H9 (cell line): ENCODE results near the gene C14orf132. TPM values are rescaled to one million over a fixed set of nuclear protein-coding genes. Genes with fewer than 3 reads are reported as not detected.

ENCODE experiments used
- DNase-seq: peaks from one replicate; pipeline ENCODE4 v3.0.0-alpha.2; 2017
- H2AFZ ChIP-seq: one replicate; pipeline ENCODE4 v1.6.1; 2013; ENCODE audit warnings: mild to moderate bottlenecking, low read length, control low read depth, moderate library complexity
- H2AK5ac ChIP-seq: 2 replicates; pipeline ENCODE4 v1.6.1; 2013; ENCODE audit warnings: low read length, control low read depth, mixed read lengths; ENCODE audit not compliant: insufficient read length
- H2BK120ac ChIP-seq: one replicate; pipeline ENCODE4 v1.6.1; 2013; ENCODE audit warnings: low read depth, mild to moderate bottlenecking, low read length, control low read depth, inconsistent platforms; ENCODE audit not compliant: poor library complexity, severe bottlenecking
- H2BK12ac ChIP-seq: 2 replicates; pipeline ENCODE4 v1.6.1; 2013; ENCODE audit warnings: low read length, control low read depth, mixed read lengths, low read depth; ENCODE audit not compliant: insufficient read length
- H2BK15ac ChIP-seq: 2 replicates; pipeline ENCODE4 v1.6.1; 2013; ENCODE audit warnings: low read depth, low read length, control low read depth
- H2BK20ac ChIP-seq: one replicate; pipeline ENCODE4 v1.6.1; 2013; ENCODE audit warnings: low read depth, mild to moderate bottlenecking, low read length, control low read depth, inconsistent platforms; ENCODE audit not compliant: poor library complexity, severe bottlenecking
- H2BK5ac ChIP-seq: 2 replicates; pipeline ENCODE4 v1.6.1; 2013; ENCODE audit warnings: low read length, control low read depth, mixed read lengths; ENCODE audit not compliant: insufficient read length
- H3K14ac ChIP-seq: 2 replicates; pipeline ENCODE4 v1.6.1; 2013; ENCODE audit warnings: low read length, control low read depth; ENCODE audit not compliant: insufficient read depth
- H3K18ac ChIP-seq: 2 replicates; pipeline ENCODE4 v1.6.1; 2013; ENCODE audit warnings: low read depth, mild to moderate bottlenecking, mixed read lengths, low read length, control low read depth; ENCODE audit not compliant: insufficient read length
- H3K23ac ChIP-seq: 2 replicates; pipeline ENCODE4 v1.6.1; 2013; ENCODE audit warnings: low read length, control low read depth, mixed read lengths, low read depth; ENCODE audit not compliant: insufficient read length
- H3K23me2 ChIP-seq: 2 replicates; pipeline ENCODE4 v1.6.1; 2013; ENCODE audit warnings: low read depth, mild to moderate bottlenecking, mixed read lengths, low read length, control low read depth; ENCODE audit not compliant: insufficient read length, poor library complexity, severe bottlenecking
- H3K27ac ChIP-seq: 2 replicates; pipeline ENCODE4 v1.5.1; 2013; ENCODE audit warnings: low read length, control low read depth, mixed read lengths, low read depth; ENCODE audit not compliant: insufficient read length
- H3K27me3 ChIP-seq: 2 replicates; pipeline ENCODE4 v1.6.1; 2013; ENCODE audit warnings: low read length, control low read depth, inconsistent platforms; ENCODE audit not compliant: insufficient read depth
- H3K4ac ChIP-seq: 2 replicates; pipeline ENCODE4 v1.6.1; 2013; ENCODE audit warnings: low read depth, mild to moderate bottlenecking, control low read depth, inconsistent platforms, low read length, moderate library complexity
- H3K4me1 ChIP-seq: 2 replicates; pipeline ENCODE4 v1.6.1; 2013; ENCODE audit warnings: low read length, control low read depth, inconsistent platforms; ENCODE audit not compliant: insufficient read depth
- H3K4me2 ChIP-seq: 2 replicates; pipeline ENCODE4 v1.6.1; 2013; ENCODE audit warnings: low read length, control low read depth, mixed read lengths; ENCODE audit not compliant: insufficient read length, insufficient read depth
- H3K56ac ChIP-seq: 2 replicates; pipeline ENCODE4 v1.6.1; 2013; ENCODE audit warnings: low read depth, mild to moderate bottlenecking, mixed read lengths, low read length, control low read depth; ENCODE audit not compliant: insufficient read length
- H3K79me1 ChIP-seq: 2 replicates; pipeline ENCODE4 v1.6.1; 2013; ENCODE audit warnings: low read depth, mild to moderate bottlenecking, moderate library complexity, low read length, control low read depth, inconsistent platforms; ENCODE audit not compliant: insufficient read depth, poor library complexity, severe bottlenecking
- H3K79me2 ChIP-seq: 2 replicates; pipeline ENCODE4 v1.6.1; 2013; ENCODE audit warnings: low read length, control low read depth, inconsistent platforms; ENCODE audit not compliant: insufficient read depth
- H3K9ac ChIP-seq: 2 replicates; pipeline ENCODE4 v1.6.1; 2013; ENCODE audit warnings: low read length, control low read depth, mixed read lengths; ENCODE audit not compliant: insufficient read length; ENCODE audit errors: extremely low read depth
- H3K9me3 ChIP-seq: one replicate; pipeline ENCODE4 v1.6.1; 2013; ENCODE audit warnings: low read depth, low read length, inconsistent platforms; ENCODE audit not compliant: control insufficient read depth
- H3T11ph ChIP-seq: one replicate; pipeline ENCODE4 v1.6.1; 2013; ENCODE audit warnings: mild to moderate bottlenecking, low read length, control low read depth, inconsistent platforms
- H4K20me1 ChIP-seq: one replicate; pipeline ENCODE4 v1.6.1; 2013; ENCODE audit not compliant: control insufficient read depth, insufficient read length, insufficient read depth
- H4K5ac ChIP-seq: 2 replicates; pipeline ENCODE4 v1.6.1; 2013; ENCODE audit warnings: low read depth, mild to moderate bottlenecking, mixed read lengths, low read length, control low read depth; ENCODE audit not compliant: insufficient read length
- H4K8ac ChIP-seq: replicated peaks from 2 replicates; pipeline ENCODE4 v1.6.1; 2013; ENCODE audit warnings: low read length, control low read depth, mixed read lengths, low read depth; ENCODE audit not compliant: insufficient read length
- H4K91ac ChIP-seq: 2 replicates; pipeline ENCODE4 v1.6.1; 2013; ENCODE audit warnings: low read depth, mild to moderate bottlenecking, moderate library complexity, mixed read lengths, low read length, control low read depth; ENCODE audit not compliant: insufficient read length
- H3K27ac Mint-ChIP-seq, 3 experiments: 2 replicates in 2 of 3; 3 replicates in 1 of 3; pipeline ENCODE4 v1.8.0; 2020 to 2021; ENCODE audit warnings: mixed read lengths in 3 of 3, mild to moderate bottlenecking in 1 of 3, moderate library complexity in 1 of 3
- H3K27me3 Mint-ChIP-seq: 2 replicates; pipeline ENCODE4 v1.8.0; 2021; ENCODE audit warnings: low read depth, mild to moderate bottlenecking, moderate library complexity, mixed read lengths
- H3K36me3 Mint-ChIP-seq, 3 experiments: 2 replicates in 2 of 3; 3 replicates in 1 of 3; pipeline ENCODE4 v1.8.0; 2020 to 2021; ENCODE audit warnings: low read depth in 3 of 3, mixed read lengths in 3 of 3; ENCODE audit not compliant: insufficient read depth in 1 of 3
- H3K4me1 Mint-ChIP-seq, 2 experiments: 2 replicates each; pipeline ENCODE4 v1.8.0; 2020; ENCODE audit warnings: mixed read lengths in 2 of 2
- H3K4me3 Mint-ChIP-seq, 2 experiments: 2 replicates in 1 of 2; 3 replicates in 1 of 2; pipeline ENCODE4 v1.8.0; 2020 to 2021; ENCODE audit warnings: mild to moderate bottlenecking in 2 of 2, mixed read lengths in 2 of 2, moderate library complexity in 1 of 2
- H3K9me3 Mint-ChIP-seq, 2 experiments: 2 replicates in 1 of 2; 3 replicates in 1 of 2; pipeline ENCODE4 v1.8.0; 2020; ENCODE audit warnings: mild to moderate bottlenecking in 2 of 2, mixed read lengths in 2 of 2, moderate library complexity in 1 of 2
- WGBS: extraction: QIAGEN DNeasy Blood & Tissue Kit; methylation state at CpG from one replicate; pipeline ENCODE4 v1.1.7; 2013; ENCODE audit warnings: missing lambda C conversion rate, low lambda C conversion rate, mixed read lengths; ENCODE audit not compliant: insufficient read length; ENCODE audit errors: extremely low coverage; 5-methylcytosine and 5-hydroxymethylcytosine counted together
- total RNA-seq: library from RNA; stranded (reverse); gene quantifications from 2 replicates; pipeline ENCODE4 v1.2.1, GENCODE V29; 2021
- TF ChIP-seq, protein P1 (sequence below): fragments of 200-600 bp; sonication (generic); conservative IDR thresholded peaks from 3 replicates; pipeline ENCODE4 v1.8.0; 2021; ENCODE audit warnings: antibody characterized with exemption, mild to moderate bottlenecking

The C14orf132 gene
- total RNA-seq, 1 experiment from 2014 or later = 5.7 TPM

DNA sequence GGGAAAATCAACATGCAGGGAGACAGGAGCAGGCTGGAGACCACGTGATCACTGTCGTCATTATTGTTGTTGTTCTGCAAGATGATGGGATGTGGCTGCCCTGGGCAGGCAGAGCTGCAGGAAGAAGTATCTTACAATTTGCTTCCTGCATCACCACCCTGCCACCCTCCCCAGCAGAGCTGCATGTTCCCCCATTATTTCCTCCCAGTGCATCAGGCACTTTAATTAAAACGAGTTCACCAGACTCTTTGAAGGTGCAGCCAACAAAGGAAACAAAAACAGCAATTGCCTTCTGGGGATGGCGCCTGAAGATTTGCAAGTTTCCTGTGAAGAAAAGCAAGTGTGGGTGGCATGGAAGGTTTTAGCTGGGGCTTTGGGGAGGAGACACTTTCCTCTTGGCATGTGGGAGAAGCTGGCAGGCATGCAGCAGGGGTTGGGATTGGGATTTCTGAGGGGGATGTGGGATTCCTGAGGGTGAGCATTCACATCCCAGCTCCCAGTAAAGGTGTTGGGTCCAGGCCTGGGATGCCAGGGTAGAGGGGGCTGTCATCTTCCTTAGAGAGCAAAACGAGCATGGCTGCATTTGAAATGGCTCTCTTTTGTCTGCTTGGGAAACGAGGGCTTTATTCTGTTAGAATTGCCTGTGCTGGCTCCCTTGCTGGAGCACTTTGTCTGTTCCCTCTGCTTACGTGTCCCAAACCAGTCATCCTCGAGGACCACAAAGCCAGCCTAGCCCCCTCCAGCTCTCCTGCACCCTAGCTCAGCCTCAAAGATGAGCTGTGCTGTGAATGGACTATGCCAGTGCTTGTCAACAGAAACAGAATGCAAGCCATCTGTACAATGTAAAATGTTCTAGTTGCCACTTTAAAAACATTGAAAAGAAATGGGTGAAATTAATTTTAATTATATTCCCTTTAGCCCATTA is 11.5 kb upstream of the C14orf132 start:
- H3K4me3 Mint-ChIP-seq = no peak overlapping the region
- Histone ChIP-seq H3K79me2 (no peaks in the 10 kb centered on the region), H3K4ac (no peak overlapping the region), H3K9ac (no peak overlapping the region), H3K18ac (peak overlapping the region; percentile 21), H2BK12ac (no peak overlapping the region), H4K91ac (no peak overlapping the region), H3K14ac (no peak overlapping the region), H2BK20ac (no peak overlapping the region), H3K4me2 (no peak overlapping the region), H4K5ac (no peak overlapping the region), H2BK5ac (no peak overlapping the region), H2AK5ac (no peak overlapping the region), H4K8ac (peak overlapping the region; percentile 23), H3K27ac (no peak overlapping the region), H2BK120ac (no peak overlapping the region), H3K23ac (no peak overlapping the region), H4K20me1 (no peaks in the 10 kb centered on the region), H3K9me3 (no peaks in the 10 kb centered on the region), H3K4me1 (no peaks in the 10 kb centered on the region), H3K56ac (no peak overlapping the region), H3T11ph (no peak overlapping the region), H3K27me3 (no peaks in the 10 kb centered on the region), H3K79me1 (no peaks in the 10 kb centered on the region), H2BK15ac (no peak overlapping the region), H2AFZ (no peak overlapping the region), H3K23me2 (no peaks in the 10 kb centered on the region)
- no peak for DNase-seq
- WGBS = no CpG with 5 or more reads among the region's 8 CpGs
- peaks cover 7 to 13% of the 10 kb centered on the region in 2 experiments for H3K4me1 Mint-ChIP-seq
- peaks cover 46% of the 10 kb centered on the region for H3K27me3 Mint-ChIP-seq
- H3K36me3 Mint-ChIP-seq = no peaks in the 10 kb centered on the region
- H3K9me3 Mint-ChIP-seq = peaks cover 0 to 4% of the 10 kb centered on the region in 2 experiments; a peak in 2 of 5 replicates
- TF ChIP-seq, protein P1, sequence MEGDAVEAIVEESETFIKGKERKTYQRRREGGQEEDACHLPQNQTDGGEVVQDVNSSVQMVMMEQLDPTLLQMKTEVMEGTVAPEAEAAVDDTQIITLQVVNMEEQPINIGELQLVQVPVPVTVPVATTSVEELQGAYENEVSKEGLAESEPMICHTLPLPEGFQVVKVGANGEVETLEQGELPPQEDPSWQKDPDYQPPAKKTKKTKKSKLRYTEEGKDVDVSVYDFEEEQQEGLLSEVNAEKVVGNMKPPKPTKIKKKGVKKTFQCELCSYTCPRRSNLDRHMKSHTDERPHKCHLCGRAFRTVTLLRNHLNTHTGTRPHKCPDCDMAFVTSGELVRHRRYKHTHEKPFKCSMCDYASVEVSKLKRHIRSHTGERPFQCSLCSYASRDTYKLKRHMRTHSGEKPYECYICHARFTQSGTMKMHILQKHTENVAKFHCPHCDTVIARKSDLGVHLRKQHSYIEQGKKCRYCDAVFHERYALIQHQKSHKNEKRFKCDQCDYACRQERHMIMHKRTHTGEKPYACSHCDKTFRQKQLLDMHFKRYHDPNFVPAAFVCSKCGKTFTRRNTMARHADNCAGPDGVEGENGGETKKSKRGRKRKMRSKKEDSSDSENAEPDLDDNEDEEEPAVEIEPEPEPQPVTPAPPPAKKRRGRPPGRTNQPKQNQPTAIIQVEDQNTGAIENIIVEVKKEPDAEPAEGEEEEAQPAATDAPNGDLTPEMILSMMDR = no peak
- no peak overlapping the region for H3K27ac Mint-ChIP-seq
